ENCODE data around the gene CCDC15.

CCDC15 gene

GRCh38 chr11:125064070-125064469 lies 110.1 kb downstream of the CCDC15 start:
- DNase-seq (ENCODE audit: low read depth, low spot score): no peak

GRCh38 chr11:125068368-125068767 lies 114.4 kb downstream of the CCDC15 start:
- no peak for DNase-seq (ENCODE audit: low read depth, low spot score)

- DNase-seq (ENCODE audit: low read depth, low spot score): no peak
These were observed 115.0 kb downstream of the CCDC15 start for GRCh38 chr11:125069008-125069407.

GRCh38 chr11:125069796-125070195 lies 115.8 kb downstream of the CCDC15 start:
- DNase-seq (ENCODE audit: low read depth, low spot score): no peak

GRCh38 chr11:125070699-125071254 lies 116.8 kb downstream of the CCDC15 start:
- no peak for DNase-seq (ENCODE audit: low read depth, low spot score)

GRCh38 chr11:125071435-125071834 lies 117.4 kb downstream of the CCDC15 start:
- no peak for DNase-seq (ENCODE audit: low read depth, low spot score)

GRCh38 chr11:125071846-125072217 lies 117.8 kb downstream of the CCDC15 start:
- no peak for DNase-seq (ENCODE audit: low read depth, low spot score)

- no peak for DNase-seq (ENCODE audit: low read depth, low spot score)
These were observed 118.4 kb downstream of the CCDC15 start for GRCh38 chr11:125072218-125072960.

GRCh38 chr11:125072961-125073590 lies 119.1 kb downstream of the CCDC15 start:
- DNase-seq (ENCODE audit: low read depth, low spot score): no peak

- no peak for DNase-seq (ENCODE audit: low read depth, low spot score)
These were observed 119.8 kb downstream of the CCDC15 start for GRCh38 chr11:125073616-125074483.

GRCh38 chr11:125074511-125075241 lies 120.7 kb downstream of the CCDC15 start:
- no peak for DNase-seq (ENCODE audit: low read depth, low spot score)

GRCh38 chr11:125075242-125075625 lies 121.2 kb downstream of the CCDC15 start:
- DNase-seq (ENCODE audit: low read depth, low spot score): no peak

- no peak for DNase-seq (ENCODE audit: low read depth, low spot score)
These were observed 121.9 kb downstream of the CCDC15 start for GRCh38 chr11:125075900-125076317.

- DNase-seq (ENCODE audit: low read depth, low spot score): no peak
These were observed 122.5 kb downstream of the CCDC15 start for GRCh38 chr11:125076378-125076945.

GRCh38 chr11:125078016-125078415 lies 124.0 kb downstream of the CCDC15 start:
- DNase-seq (ENCODE audit: low read depth, low spot score): no peak

- no peak for DNase-seq (ENCODE audit: low read depth, low spot score)
These were observed 124.6 kb downstream of the CCDC15 start for GRCh38 chr11:125078516-125079140.

- DNase-seq (ENCODE audit: low read depth, low spot score): no peak
These were observed 125.3 kb downstream of the CCDC15 start for GRCh38 chr11:125079151-125079877.

- no peak for DNase-seq (ENCODE audit: low read depth, low spot score)
These were observed 126.0 kb downstream of the CCDC15 start for GRCh38 chr11:125079878-125080530.

GRCh38 chr11:125080531-125080911 lies 126.5 kb downstream of the CCDC15 start:
- DNase-seq (ENCODE audit: low read depth, low spot score): no peak

All from activated CD4-positive, CD25-positive, alpha-beta regulatory T cell treated with anti-CD3 and anti-CD28 coated beads, Interleukin-2, amount 50 U/mL, for 16 hours (primary cell).